ENCODE data around the gene ANGPTL8.

ANGPTL8 gene, protein sequence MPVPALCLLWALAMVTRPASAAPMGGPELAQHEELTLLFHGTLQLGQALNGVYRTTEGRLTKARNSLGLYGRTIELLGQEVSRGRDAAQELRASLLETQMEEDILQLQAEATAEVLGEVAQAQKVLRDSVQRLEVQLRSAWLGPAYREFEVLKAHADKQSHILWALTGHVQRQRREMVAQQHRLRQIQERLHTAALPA

GRCh38 chr19:11239377-11240000 is at the start of gene ANGPTL8:
ANGPTL8 (plus strand) TSS chr19:11239619; CDS start chr19:11239638, 19 bp downstream.
- DNase-seq = no peak

- DNase-seq = no peak
Measured at GRCh38 chr19:11190501-11190900, 48.9 kb upstream of the ANGPTL8 start.

- peak; percentile 61 for DNase-seq
Measured at GRCh38 chr19:11191273-11191755, 48.1 kb upstream of the ANGPTL8 start.

DNA sequence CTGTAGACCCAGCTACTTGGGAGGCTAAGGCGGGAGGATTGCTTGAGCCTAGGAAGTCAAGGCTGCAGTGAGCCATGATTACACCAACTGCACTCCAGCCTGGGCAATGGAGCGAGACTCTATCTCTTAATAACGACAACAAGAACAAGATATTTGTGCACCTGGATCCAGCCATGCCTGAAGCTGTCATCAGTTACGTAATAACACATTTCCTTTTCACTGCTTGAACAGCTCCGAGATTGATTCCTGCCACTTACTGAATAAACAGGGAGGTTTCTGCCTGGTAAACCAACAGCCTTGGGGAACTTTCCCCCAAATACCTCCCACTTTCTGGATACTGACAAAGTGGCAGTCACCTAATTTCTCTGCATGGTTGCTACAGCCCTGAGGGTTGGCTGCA is 47.5 kb upstream of the ANGPTL8 start:
- no peak for DNase-seq

- no peak for DNase-seq
Measured at GRCh38 chr19:11192957-11193939, 46.2 kb upstream of the ANGPTL8 start.

- DNase-seq = no peak
Measured at GRCh38 chr19:11194173-11194572, 45.2 kb upstream of the ANGPTL8 start.

- DNase-seq = no peak
Measured at GRCh38 chr19:11194656-11195558, 44.5 kb upstream of the ANGPTL8 start.

DNA sequence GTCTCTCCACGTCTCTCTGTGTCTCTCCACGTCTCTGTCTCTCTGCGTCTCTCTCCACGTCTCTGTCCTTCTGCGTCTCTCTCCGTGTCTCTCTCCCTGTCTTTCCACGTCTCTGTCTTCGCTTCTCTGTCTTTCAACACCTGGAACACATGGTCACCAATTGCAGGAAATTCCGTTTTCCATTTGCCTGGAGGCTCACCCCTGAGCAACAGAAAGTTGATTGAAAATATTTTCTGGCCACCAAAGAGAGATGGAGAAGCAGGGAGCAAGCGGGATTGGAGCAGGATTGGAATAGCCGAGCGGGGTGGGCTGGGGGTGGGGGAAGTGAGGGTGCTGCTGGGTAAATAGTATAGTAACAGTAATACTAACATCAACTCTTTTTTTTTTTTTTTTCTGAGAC is 43.7 kb upstream of the ANGPTL8 start:
- DNase-seq = no peak

DNA sequence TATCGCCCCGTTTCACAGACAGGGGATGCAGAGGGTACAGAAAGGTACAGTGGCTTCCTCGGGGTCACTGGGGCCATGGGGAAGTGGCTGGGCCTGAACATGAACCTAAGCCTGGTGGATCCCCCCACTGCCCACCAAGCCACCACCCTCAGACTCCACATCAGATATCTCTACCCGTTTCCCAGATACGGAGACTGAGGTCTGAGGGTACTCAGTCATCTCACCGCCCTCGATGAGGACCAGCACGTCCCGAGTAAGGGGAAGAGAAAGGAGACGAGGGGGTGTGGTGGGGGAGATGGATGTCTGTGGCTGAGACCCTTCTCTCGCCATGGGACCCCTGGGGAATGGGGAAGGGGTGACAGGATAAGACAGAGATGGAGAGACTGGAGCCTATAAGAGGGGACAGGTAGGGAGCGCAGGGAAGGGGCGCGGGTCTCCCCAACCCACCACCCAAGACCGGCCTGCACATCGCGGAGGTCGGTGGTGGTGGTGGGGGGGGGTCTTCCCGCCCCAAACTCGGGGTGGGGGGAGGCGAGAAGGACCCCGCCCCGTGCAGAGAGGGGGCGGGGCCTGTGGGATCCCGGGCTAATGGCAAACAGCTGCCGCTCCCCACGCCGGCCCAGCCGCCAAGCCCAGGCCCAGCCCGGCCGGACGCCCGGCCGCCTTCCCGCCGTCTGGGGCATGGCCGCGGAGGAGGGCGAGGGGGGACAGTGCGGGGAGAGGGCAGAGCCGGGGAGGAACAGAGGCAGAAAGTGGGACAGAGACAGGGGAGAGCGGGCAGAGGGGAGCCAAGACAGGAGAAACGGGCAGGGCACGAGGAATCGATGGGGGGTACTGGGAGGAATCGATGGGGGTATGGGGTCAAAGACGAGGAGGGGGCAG is 42.8 kb upstream of the ANGPTL8 start:
- DNase-seq = no peak

- DNase-seq = peak; percentile 84
Measured at GRCh38 chr19:11197291-11198174, 41.9 kb upstream of the ANGPTL8 start, which contains the start of gene KANK2. KANK2 (minus strand) TSS chr19:11197545; CDS start chr19:11194511, 3,034 bp downstream.

DNA sequence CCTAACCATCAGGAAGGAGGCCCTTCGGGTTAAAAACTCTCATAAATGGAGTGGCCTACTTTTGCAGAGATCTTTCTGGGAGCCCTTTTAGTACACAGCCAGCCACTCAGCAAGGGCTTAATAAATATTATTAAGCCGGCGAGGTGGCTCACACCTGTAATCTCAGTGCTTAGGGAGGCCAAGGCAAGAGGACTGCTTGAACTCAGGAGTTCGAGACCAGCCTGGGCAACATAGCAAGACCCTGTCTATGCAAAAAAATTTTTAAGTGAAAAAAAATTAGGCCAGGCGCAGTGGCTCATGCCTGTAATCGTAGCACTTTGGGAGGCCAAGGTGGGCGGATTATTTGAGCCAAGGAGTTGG is 41.3 kb upstream of the ANGPTL8 start:
- no peak for DNase-seq

DNA sequence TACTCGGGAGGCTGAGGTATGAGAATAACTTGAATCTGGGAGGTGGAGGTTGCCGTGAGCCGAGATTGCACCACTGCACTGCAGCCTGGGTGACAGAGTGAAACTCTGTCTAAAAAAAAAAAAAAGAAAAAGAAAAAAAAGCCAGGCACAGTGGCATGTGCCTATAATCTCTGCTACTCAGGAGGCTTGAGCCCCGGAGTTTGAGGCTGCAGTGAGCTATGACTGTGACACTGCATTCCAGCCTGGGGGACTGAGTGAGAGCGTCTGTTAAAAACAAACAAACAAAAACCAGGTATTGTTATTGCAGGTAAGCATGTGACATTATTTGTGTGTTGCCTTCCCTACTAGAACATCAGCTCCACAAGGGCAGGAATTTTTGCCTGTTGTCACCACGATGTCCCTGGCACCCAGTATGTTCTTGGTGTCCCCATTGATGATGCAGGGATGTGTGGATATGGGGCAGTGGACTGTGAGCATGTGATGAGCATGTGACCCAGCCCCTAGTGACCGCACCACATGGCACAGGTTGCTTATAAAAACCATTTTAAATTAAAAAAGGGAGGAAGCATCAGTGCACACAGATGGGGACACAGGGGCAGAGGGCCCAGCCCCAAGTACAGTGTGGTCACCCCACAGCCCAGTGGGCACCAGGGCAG is 40.5 kb upstream of the ANGPTL8 start:
- DNase-seq = peak; percentile 25

DNA sequence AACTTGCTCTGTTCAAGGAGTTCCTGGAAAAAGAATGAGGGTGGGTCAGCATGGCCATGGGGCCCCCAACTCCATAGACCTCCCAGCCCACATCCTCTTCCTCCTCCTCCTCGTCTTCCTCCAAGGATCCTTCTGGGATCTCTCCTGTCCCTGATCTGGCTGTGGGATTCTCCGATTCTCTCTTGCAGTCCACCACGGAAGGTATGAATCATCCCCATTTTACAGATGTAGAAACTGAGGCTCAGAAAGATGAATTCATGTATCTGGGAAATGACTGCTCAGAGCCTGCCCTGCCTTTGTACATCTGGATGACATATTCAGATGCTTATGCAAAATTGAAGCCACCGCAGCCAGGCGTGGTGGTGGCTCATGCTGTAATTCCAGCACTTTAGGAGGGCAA is 39.9 kb upstream of the ANGPTL8 start:
- no peak for DNase-seq

DNA sequence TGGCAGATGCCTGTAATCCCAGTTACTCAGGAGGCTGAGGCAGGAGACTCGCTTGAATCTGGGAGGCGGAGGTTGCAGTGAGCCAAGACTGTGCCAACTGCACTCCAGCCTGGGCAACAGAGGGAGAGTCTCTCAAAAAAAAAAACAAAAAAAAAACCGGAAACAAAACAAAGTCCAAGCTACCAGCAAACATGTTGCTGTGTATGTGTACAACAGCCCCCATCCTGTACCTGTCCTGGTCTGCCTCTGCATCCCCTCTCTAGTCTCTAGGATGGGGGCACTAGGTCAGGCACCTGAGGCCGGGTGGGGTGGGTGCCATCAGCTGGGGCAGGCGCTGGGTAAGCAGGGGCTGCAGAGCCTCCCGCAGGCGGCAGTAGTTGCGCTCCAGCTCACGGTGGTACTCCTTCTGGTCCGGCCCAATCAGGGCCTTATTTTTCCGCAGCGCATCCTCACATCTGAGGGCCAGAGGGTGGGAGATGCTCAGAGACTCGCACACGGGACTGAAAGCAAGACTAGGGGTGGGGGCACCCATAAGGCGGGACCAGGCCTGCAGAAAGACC is 39.3 kb upstream of the ANGPTL8 start:
- no peak for DNase-seq

GRCh38 chr19:11200931-11201330 is 38.5 kb upstream of the ANGPTL8 start:
- no peak for DNase-seq

DNA sequence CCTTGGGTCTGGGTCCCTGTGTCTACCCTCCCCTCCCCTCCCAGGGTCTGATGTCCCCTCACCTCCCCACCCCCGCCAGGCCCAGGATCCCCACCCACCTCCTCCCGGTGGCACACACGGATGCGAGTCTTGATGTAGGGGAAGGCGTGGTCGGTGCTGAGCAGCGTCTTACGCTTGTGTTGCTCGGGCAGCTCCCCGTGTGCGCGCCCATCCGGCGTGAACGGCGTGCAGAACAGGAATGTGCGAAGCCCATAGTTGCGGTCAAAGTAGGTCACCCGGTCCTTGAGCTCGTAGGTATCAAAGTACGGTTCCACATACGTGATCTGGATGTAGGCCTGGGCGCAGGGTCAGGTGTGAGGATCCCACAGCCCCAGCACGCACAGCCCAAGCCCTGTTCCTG is 37.6 kb upstream of the ANGPTL8 start:
- DNase-seq = no peak

DNA sequence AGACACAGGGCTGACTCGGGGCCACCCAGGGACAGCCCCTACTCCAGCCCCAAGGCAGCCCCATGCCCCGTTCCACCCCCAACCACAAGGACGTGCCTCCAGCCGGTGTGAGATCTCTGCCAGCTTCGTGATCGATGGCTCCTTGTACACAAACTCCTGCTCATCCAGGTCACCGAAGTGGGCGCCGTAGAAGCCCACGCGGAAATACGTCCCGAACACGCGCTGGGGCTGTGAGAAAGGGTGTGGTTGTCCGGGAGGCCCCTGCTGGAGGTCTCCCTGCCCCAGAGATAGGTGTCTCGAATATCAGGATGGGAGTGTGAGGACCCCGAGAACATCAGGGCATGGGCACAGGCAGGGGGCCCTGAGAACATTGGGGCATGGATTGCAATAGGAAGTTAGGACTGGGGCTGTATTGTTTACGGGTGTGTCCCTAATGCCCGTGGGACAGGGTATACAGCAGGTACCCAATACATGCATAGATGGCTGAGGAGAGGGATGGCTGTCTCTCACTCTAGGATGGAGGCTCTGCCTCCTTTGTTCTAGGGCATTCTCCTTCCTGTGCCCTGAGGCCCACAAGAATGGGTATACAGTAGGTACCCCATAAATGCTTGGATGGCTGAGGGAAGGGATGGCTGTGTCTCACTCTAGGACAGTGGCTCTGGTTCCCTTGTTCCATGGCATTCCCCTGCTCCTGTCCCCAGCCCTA is 36.8 kb upstream of the ANGPTL8 start:
- no peak for DNase-seq

DNA sequence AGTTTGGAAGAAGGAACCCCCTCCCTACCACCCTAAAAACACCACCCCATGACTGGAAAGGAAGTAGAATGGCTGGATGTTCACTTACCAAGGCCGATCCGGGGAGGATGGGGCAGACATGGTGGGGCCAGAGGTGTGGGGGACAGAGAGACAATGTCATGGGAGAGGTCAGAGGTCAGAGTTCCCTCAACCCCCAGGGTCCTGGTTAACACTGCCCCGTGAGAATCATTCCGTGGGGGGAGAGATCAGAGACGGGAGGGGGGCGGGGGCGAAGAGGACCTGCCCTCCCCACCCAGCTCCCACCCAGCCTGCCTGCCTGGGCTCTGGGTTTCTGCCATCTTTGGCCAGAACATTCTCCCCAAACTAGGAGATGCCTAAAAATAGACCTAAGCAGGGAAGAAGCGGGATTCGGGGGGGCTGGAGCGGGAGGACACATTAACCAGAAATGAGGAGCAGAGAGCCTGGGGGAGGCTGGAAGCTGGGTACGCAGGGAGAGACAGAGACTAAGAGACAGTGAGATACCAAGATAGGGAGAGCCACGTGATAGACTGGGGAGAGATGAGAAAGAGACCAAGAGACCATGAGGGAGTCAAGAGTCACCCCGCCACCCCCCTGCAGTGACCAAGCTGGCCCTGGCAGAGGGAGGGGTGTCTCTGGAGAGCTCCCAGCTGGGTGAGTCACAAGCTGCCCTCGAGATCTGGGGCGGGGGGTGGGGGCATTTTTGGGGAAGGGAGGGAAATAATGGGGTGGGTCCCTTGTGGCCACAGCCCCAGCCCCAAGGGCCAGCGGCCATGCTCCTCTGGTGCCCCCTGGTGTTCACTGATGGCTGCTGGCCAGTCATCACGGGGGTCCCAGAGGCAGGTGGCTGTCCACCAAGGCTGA is 36.0 kb upstream of the ANGPTL8 start:
- DNase-seq = peak; percentile 89
